D341Med (cell line): ENCODE data around the gene CASZ1.
A peak's percentile ranks its signal among the peaks of the same experiment; 100 is the strongest.

Source experiments
- DNase-seq: peaks from one replicate; pipeline ENCODE4 v3.0.0; 2012; ENCODE audit warnings: low spot score

Gene CASZ1

DNA sequence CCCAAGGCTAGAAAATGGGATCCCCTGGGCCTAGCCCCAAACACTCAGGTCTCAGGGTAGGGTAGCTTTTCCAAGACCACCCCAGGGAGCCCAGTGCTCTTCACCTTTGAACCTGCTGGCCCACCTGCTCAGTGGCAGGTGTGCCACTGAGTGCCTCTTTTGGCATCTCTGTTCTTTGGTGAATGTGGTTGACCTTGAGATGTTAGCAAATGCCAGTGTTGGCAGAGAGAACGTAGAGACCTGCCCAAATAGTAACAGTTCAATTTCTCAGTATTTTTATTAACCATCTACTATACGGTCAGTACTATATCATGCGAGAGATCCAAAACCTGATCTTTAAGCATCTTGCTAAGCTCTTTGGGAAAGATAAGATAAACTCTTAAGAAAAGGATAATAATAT lies 193.5 kb downstream of the CASZ1 start:
- no peak for DNase-seq

DNA sequence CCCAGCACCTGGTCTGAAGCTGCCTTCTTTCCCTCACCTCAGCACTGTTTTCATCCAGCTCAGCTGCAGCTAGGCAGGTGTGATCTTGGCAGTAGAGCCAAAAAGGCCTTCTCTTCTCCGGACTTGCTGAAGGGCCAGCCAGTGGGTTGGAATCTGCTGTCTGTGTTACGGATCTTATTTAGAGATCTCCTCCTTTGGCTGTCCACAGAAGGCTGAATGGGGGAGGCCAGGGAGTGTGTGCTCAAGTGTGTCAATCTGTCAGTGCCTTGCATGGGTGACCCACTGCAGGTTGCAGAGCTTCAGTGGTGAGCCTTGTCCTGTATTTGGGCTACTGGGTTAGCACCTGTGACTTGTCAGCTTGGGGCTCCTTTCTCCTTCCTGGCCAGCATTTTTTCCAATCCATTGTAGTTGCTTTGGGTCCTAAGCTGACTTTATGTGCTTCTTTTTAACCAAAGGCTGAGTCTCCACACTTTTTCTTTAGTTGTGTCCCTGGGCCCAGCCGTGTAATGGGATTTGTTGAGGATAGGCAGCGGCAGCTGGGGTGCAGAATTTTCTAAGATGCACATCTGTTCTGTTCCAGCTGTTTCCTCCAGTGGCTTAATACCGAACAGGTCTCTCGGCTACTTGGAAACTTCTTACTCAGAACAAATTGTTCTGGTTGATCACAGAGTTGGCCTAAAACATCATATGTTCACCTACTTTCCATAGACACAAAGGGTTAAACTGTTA lies 194.9 kb downstream of the CASZ1 start:
- no peak for DNase-seq

DNA sequence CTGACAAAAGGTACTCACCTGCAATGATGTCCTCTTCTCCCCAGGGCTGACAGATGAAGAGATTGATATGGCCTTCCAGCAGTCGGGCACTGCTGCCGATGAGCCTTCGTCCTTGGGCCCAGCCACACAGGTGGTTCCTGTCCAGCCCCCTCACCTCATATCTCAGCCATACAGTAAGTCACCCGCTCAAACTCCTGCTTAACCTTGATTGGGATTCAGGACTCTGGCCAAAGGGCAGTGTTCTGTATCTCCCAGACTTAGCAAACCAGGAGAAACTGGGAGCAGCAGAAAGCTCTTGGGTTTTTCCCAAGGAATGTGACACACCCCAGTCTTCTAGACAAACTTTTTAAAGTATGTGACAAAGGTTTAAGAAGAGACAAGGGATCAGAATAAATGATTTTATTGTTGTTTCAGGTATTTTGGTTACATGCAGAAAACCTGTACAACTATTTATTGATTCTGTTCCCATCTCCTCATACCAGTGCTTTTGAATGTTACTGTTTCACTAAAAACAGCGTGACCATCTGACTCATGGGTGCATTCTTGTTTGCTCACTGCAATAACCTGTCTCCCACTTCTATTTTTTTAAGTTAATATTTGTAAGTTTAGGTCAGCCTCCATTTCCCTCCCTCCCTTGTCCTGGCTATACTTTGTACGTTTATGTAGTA lies 197.1 kb downstream of the CASZ1 start:
- DNase-seq: no peak

DNA sequence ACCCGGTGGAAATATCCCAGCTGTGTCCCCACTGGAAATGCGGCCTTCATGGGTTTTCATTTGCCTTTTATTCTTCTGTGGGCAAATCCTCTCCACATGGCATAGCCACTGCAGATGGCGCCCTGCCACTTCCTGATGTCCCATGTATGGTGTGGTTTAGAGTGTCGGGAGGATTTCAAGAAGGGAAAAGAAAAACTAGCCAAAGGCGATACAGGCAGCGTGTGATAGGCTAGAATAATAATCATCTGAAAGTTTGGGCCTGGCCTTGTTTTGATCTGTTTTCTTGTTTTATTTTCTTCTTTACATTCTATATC lies 198.1 kb downstream of the CASZ1 start:
- peak; percentile 49 for DNase-seq

DNA sequence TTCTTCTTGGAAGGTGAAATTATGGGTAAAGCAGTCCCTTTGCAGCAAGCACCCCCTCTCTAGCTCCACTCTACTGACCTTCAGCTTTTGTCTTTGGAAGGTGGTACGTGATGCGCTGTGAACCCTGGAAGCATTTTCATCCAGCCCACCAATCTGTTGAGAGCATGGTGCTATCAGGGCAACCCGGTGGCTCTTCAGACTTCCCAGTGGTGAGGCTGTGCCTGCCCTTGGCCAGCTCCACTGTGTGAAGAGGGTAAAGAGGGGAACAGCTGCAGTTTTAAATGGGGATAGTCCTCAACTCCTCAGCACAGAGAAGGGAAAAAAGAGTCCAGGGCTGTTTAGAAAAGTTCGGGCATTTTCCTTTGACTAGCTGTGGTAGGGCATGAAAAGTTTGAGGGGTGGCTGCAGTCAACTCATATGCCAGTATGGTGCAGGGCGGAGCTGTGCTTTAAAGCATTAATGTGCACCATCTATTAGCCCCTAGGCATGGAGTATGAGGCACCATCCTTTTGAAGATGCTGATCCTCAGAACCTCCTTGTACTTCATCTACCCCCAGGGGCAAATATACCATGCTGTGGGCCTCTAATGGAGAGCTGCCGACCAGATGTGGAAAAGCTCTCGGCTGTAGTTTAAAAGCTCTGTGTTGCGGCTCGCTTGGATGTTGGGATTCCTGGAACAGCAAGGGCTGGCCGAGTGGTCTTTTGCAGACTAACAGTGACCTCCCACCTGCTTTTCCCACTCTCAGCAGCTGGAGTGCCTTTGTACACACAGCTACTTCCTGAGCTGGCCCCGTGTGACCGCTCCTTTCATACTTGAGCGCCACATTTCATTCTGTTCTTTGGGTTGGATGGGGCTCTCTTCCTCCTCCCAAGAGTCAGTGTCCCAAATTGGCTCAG lies 198.7 kb downstream of the CASZ1 start:
- no peak for DNase-seq

DNA sequence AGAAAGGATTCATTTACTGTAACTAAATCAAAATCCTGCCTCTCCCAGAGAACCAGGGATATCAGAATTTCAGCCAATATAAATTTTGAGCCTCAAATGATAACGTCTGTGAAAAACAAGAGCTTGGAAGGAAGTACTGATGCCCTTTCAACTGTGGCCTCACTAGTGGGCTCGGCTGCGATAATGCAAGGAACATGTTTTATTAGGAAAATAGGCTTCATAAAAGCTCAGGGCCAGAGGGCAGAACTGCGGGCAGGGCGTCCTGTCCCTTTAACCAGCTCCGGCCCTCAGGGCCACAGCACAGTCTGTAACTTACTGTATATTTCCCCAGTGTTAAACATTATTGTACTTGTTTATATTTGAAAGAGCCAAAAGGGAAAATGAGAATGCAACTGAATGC lies 199.7 kb downstream of the CASZ1 start:
- no peak for DNase-seq

DNA sequence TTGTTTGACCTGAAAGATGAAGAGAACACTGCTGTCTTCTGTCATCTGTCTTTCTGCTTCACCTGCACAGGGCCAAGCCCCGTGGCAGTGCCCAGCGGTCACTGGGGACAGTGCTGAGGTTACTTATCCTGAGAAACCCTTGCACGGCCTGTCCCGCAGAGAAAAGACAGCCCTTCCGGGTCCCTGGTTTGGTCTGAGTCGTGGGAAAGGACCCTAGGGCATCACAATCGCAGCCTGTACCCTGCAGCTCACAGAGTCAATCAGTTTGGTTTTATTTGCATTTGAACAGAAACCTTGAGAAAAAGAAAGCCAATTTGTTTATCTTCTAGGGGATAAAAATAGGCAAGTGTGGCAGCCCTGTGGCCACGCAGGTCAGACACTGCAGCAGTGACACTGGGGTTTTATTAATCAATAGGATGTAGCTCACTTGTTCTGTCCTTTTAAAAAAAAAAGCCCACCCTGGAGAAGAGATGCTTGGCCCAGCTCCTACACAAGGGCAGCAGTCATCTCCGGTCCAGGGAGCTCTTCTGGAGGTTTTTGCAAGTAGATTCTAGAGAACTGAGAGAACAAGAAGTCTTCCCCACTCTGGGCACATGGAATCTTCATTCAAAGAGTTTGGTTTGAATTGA lies 201.7 kb downstream of the CASZ1 start:
- DNase-seq: no peak

DNA sequence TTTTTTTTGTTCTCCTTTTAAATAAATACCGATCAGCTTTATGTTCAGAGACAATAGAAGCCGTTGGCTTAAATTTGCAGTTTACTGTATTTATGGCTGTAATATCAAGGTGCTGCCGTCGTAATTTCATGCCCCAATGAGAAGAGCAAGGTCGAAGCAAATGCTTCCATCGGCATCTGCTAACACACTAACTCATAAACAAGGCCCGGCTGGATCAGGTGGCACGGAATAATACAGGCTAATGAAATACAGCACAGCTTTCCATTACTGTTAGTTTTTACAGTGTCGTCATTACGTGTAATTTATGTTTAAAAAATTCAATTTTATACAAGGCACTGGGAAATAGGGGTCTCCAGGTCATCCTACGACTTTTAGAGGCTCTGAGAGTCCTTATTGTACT lies 202.7 kb downstream of the CASZ1 start:
- no peak for DNase-seq

DNA sequence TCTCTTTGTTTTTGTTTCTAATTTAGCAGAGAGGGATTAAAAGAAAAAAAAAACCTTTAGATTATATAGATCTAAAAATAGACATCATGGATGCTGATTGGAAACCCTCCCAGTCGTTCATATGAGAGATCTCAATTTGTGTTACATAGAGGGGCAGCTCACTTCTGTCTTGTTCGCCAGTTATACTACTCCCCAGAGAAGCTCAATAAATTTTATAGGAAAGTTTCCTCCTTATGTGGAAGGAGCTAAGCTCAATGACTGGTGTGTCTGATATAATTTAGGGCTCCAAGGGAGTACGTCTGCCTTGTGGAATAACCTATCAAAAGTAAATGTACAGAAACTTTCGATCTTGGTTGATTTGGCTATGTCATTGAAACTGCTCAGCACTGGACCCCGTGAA lies 204.1 kb downstream of the CASZ1 start:
- DNase-seq: no peak

DNA sequence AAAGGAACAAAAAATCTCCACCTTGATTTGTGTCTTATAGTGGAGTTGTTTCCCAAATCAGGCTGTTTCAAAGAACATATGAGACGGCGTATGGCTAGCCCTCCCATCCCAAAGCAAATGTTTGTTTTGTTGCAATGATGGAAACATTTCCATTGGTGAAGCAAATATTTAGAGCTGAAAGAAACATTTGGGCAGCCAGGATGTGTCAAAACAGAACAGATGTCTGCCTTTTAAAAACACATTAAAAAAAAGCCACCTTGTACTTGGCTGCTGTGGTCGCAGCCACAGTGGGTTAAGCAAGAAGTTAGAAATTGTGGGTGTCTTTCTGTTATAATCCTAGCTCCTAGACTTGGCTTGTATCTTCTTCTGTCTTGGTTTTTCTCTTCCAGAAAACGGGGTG lies 205.4 kb downstream of the CASZ1 start:
- DNase-seq: no peak

DNA sequence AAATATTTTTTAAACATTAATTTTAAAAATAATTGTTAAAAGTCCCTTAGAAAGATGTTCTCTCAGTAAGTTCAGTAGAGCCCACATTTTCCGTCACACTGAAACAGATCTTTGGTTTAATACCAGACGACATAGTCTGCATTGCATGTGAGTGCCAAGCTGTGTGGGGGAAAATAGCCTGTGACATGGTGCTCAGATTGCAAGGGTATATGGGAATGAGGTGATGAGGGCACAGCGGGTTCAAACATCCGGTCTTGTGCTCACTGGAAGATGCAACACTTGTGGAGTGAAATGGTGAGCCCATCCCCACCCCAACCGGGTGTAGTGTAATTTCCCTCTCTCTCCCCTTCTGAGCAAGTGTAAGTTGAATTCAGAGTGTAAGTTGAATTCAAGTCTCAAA lies 207.4 kb downstream of the CASZ1 start:
- DNase-seq: no peak

DNA sequence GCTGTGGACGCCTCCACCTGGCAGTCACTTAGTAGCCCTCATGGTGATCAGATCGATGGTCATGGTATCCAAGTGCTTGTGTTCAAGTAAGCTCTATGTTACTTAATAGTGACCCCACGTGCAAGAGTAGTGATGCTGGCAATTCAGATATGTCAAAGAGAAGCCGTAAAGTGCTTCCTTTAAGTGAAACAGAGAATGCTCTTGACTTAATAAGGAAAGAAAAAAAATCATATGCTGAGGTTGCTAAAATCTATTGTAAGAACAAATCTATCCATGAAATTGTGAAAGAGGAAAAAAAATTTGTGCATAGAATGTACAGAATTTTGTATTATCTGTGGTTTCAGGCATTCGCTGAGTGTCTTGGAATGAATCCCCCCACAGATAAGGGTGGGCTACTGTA lies 207.8 kb downstream of the CASZ1 start:
- no peak for DNase-seq
